C4-2B (cell line): Measurements from ENCODE around the gene NPTX1.

Source experiments
- H3K27ac ChIP-seq: fragments of 450-650 bp; 2 replicates; pipeline ENCODE4 v1.5.1; 2017
- ZFX ChIP-seq: fragments of 450-650 bp; IDR thresholded peaks from 2 replicates; pipeline ENCODE4 v1.6.1; 2017
- TF ChIP-seq, protein P1 (sequence below): fragments of 450-650 bp; conservative IDR thresholded peaks from 2 replicates; pipeline ENCODE4 v1.5.1; 2017; ENCODE audit warnings: mild to moderate bottlenecking

The NPTX1 gene

DNA sequence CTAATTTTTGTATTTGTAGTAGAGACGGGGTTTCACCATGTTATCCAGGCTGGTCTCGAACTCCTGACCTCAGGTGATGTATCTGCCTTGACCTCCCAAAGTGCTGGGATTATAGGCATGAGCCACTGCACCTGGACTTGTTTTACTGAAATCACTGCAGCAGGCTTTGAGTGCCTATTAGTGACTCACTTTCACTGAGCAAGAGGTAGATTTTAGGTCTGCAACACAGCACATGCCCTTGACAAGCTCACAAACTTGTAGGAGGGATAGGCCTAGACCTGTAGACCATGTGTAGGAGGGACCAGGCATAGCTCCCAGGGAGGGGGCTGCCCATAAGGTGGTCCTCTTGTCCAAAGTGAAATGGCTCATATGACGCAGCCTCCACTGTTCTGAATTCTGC lies 41.2 kb upstream of the NPTX1 start:
- no peak for TF ChIP-seq ZFX
- TF ChIP-seq, protein P1, sequence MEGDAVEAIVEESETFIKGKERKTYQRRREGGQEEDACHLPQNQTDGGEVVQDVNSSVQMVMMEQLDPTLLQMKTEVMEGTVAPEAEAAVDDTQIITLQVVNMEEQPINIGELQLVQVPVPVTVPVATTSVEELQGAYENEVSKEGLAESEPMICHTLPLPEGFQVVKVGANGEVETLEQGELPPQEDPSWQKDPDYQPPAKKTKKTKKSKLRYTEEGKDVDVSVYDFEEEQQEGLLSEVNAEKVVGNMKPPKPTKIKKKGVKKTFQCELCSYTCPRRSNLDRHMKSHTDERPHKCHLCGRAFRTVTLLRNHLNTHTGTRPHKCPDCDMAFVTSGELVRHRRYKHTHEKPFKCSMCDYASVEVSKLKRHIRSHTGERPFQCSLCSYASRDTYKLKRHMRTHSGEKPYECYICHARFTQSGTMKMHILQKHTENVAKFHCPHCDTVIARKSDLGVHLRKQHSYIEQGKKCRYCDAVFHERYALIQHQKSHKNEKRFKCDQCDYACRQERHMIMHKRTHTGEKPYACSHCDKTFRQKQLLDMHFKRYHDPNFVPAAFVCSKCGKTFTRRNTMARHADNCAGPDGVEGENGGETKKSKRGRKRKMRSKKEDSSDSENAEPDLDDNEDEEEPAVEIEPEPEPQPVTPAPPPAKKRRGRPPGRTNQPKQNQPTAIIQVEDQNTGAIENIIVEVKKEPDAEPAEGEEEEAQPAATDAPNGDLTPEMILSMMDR: no peak

DNA sequence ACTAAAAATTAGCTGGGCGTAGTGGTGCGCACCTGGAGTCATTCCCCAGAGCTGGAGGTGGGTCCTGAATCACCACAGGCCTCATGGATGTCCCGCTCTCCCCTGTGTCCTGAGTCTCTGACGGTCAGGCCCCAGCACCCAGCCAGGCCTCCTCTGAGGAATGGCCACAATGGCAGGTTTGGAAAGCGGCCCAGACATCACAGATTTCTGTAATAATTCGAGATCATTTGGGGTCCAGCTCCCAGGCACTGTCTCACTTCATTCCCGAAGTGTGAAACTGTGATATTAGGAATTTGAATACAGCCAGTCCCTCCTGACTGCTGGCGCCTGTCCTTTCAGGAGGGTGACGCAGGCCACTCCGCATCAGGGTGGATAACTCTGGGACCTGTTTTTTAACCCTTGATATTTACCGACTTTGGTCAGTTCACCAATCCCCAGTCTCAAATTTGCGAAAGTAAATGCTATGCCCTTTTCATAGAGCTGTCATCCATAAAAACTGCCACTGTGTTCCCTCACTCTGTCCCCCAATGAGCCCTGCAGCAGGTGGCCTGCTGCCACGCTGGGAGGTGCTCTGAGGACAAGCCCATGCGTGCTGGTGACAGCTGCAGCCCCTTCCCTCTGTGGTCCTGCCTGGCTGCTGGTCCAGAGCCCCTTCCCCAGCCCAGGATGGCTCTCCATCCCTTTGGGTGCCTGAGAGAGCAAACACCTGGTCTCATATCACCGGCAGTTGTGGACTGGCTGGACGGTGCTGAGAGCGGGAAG lies 39.9 kb upstream of the NPTX1 start:
- TF ChIP-seq, protein P1: no peak
- no peak for TF ChIP-seq ZFX
- no peak overlapping the region for H3K27ac ChIP-seq

More for the DNA sequence above, 41.2 kb upstream of the NPTX1 start:
- H3K27ac ChIP-seq: no peak overlapping the region

DNA sequence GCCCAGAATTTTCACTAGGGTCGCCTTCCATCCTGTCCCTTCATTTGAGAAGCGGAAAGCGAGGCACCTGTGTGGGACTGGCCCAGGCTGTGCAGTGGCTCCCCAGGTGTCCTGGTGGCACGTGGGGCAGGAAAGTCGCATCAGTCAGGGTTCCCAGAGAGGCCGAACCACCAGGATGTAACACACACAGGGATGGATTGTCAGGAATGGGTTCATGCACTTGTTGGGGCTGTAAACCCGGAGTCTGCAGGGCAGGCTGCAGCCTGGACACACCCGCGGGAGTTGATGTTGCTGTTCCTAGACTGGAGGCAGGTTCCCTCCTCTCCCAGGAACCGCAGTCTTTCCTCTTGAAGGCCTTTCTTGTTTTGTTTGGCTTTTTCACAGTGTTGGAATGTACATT lies 37.5 kb upstream of the NPTX1 start:
- H3K27ac ChIP-seq: no peak overlapping the region
- TF ChIP-seq ZFX: no peak
- TF ChIP-seq, protein P1: no peak

DNA sequence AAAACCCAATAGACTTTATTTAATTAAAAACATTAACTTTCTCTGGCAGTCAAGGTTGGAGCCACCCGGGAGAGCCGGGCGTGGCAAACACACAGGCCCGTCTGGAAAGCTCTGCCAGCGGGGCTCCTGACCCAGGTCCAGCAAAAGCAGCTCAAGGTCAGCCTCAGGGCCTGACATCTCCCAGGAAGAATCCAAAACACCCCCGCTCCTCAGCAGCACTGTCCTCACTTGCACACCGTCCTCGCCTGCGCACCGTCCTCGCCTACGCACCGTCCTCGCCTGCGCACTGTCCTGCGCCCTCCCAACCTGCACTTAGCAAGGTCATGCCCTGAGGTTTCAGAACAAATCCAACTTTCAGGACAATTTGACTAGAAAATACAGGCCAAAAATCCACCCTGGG lies 36.8 kb upstream of the NPTX1 start:
- TF ChIP-seq, protein P1: no peak
- no peak for TF ChIP-seq ZFX
- H3K27ac ChIP-seq: no peak overlapping the region

DNA sequence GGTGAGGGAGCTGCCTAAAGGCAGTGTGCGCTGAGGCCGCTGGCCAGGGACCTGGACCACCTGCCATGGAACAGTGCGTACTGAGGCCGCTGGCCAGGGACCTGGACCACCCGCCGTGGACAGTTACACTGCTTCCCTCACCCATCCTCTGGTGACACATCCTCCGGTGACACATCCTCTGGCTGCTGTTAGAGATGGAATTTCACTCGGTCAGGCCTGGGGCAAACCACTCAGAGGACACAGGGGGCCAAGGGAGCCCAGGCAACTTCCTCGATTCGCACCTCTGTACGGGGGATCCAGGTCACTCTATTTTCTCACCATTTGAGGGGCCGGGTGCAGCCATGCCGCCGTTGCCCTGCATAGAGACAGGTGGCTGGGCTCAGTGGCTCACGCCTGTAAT lies 35.8 kb upstream of the NPTX1 start:
- H3K27ac ChIP-seq: no peak overlapping the region
- TF ChIP-seq, protein P1: no peak
- TF ChIP-seq ZFX: no peak

DNA sequence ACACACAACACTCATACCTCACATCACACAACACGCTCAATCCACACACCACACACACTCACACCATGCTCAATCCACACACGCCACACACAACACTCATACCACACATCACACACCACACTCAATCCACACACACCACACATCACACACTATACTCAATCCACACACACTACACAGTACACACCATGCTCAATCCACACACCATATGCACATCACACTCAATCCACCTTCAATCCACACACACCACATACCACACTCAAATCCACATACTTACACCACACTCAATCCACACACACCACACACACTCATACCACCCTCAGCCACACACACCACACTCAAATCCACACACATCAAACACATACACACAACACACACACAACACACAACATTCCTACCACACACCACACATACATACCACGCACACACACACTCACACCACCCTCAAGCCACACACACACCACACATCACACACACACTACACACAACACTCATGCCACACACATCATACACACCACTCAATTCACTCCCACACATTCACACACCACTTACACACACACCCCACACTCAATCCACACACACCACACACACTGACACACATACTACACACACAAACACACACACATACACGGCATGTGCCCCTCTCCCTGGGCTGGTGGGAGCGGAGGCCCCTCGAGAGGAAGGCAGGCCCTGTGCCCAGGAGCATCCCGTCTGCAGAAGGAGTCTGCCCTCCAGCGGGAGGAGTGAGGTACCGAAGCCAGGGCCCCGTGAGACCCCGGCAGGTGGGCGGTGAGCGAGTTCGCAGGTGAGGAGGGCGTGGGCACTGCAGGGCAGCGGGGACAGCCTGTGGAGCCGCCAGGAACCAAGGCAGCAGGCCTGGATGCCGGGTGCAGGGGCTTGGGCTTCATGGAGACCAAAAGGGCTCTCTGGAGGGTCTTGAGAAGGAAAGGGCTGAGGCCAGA lies 35.1 kb upstream of the NPTX1 start:
- TF ChIP-seq, protein P1: no peak
- no peak for TF ChIP-seq ZFX
- no peak overlapping the region for H3K27ac ChIP-seq

DNA sequence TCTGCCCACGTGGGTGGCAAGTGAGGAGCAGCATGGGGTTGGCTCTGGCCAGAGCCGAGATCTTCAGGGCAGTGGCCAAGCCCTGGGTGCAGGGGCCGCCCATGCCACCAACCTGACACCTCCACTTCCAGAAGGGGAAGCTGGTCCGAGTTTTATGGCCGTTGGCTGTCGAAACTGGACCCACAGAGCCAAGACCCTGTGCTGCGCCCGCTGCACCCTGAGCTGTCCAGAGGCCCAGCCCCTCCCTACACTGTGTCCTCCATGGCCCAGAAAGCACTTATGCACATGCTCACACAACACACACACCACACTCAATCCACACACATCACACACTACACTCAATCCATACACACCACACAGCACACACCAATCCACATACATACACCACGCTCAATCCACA lies 34.4 kb upstream of the NPTX1 start:
- H3K27ac ChIP-seq: no peak overlapping the region
- TF ChIP-seq ZFX: no peak
- TF ChIP-seq, protein P1: no peak
